BE2C (cell line): ENCODE results near the gene WNT7A. TPM values are rescaled to one million over a fixed set of nuclear protein-coding genes. Genes with fewer than 3 reads are reported as not detected.
A peak's percentile ranks its signal among the peaks of the same experiment; 100 is the strongest.
"Not testable (repeated sequence)": the region's sequence is repeated elsewhere in the genome, so short reads cannot be mapped to it uniquely, and the experiment has no call there.

ENCODE experiments used
- DNase-seq: peaks from one replicate; pipeline ENCODE4 v3.0.0-alpha.2; 2020
- H3K27me3 ChIP-seq: fragments of 250-450 bp; sonication (Bioruptor Pico); 2 replicates; pipeline ENCODE4 v1.5.1; 2020; ENCODE audit warnings: mild to moderate bottlenecking
- H3K36me3 ChIP-seq: fragments of 250-450 bp; sonication (Bioruptor Pico); 2 replicates; pipeline ENCODE4 v1.5.1; 2020; ENCODE audit warnings: mild to moderate bottlenecking
- H3K4me1 ChIP-seq: fragments of 250-450 bp; sonication (Bioruptor Pico); 2 replicates; pipeline ENCODE4 v1.5.1; 2020
- H3K4me3 ChIP-seq: 2 replicates; pipeline ENCODE4 v1.5.1; 2011; ENCODE audit warnings: low read depth, low read length
- H3K9me3 ChIP-seq: fragments of 250-450 bp; sonication (Bioruptor Pico); 2 replicates; pipeline ENCODE4 v1.5.1; 2020
- polyA plus RNA-seq: library from polyadenylated mRNA; unstranded; fragments of >200 nt; gene quantifications from one replicate; pipeline ENCODE4 v1.2.1, GENCODE V29; 2012; ENCODE audit warnings: low read depth, missing spikeins; ENCODE audit not compliant: insufficient read length, insufficient read depth
- TF ChIP-seq, protein P1 (sequence below): IDR thresholded peaks from 2 replicates; pipeline ENCODE4 v1.5.1; 2012; ENCODE audit warnings: mild to moderate bottlenecking, low read depth, low read length

WNT7A gene
- polyA plus RNA-seq = not detected

DNA sequence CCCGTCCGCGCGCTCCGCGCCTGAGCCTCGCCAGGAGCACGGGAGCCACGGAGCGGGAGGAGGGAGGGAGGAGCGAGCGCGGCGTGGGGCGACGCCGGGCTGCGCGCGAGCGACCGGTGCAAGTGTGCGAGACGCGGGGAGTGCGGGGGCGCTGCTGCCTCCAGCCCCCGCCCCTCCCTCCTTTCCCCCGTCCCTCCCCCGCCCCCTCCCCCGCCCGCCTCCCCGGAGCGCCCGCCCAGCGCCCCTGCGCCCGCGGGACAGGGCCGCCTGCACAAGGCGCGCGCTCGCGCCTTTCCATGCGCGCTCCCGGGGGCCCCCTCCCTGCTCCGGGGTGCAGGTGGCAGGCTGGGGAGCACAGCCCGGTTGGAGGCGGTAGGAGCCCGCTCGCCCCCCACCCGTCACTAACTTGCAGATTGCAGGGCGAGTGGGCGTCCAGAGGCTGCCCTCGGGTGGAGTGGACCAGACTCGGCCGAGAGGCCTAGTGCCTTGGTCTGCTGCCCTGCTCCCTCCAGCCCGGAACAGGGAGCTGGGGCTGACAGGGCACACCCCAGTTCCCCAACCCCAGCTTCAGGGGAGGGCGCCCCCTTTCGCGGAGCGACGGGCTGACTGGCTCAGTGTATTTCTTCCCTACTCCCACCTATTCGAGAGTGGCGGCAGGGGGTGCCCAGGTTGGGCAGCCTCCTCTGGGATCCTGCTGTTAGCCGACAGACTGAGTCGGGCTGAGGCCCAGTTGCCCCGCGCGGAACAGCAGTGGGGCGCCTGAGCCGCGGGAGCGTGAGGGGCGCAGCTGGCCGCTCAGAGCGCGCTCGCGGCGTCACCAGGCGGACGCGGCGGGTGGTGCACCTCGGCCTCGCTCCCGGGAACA is at the start of gene WNT7A:
WNT7A (minus strand) TSS at position 126 of the 865 bp plus-strand sequence. CDS start 255 bp downstream, outside the sequence.
- no peaks in the 10 kb centered on the region for H3K9me3 ChIP-seq
- no peaks in the 10 kb centered on the region for H3K36me3 ChIP-seq
- peak; percentile 32 for DNase-seq
- no peak within 1 kb of the TSS for H3K4me3 ChIP-seq
- H3K4me1 ChIP-seq = no peaks in the 10 kb centered on the region
- TF ChIP-seq, protein P1, sequence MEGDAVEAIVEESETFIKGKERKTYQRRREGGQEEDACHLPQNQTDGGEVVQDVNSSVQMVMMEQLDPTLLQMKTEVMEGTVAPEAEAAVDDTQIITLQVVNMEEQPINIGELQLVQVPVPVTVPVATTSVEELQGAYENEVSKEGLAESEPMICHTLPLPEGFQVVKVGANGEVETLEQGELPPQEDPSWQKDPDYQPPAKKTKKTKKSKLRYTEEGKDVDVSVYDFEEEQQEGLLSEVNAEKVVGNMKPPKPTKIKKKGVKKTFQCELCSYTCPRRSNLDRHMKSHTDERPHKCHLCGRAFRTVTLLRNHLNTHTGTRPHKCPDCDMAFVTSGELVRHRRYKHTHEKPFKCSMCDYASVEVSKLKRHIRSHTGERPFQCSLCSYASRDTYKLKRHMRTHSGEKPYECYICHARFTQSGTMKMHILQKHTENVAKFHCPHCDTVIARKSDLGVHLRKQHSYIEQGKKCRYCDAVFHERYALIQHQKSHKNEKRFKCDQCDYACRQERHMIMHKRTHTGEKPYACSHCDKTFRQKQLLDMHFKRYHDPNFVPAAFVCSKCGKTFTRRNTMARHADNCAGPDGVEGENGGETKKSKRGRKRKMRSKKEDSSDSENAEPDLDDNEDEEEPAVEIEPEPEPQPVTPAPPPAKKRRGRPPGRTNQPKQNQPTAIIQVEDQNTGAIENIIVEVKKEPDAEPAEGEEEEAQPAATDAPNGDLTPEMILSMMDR = peak; percentile 44
- peaks cover 53% of the 10 kb centered on the region for H3K27me3 ChIP-seq

GRCh38 chr3:13928741-13929140 is 48.9 kb upstream of the WNT7A start:
- H3K4me1 ChIP-seq, DNase-seq: not testable (repeated sequence)

DNA sequence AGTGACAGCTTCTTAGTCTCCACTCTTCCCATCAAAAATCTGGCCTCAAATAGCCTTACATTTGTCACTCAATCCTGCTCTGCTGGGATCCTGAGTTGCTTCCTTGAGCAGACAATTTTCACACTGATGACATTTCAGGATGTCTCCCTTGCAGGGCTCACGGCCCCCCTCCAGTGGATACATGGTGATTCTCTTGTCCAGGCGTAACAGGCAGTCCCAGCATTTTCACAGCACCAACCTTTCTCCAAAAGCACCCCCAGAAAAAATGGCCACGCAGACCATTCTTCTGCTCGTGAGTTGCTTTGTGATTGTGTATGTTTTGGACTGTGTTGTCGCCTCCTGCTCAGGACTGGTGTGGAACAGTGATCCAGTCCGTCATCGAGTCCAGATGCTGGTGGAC is 47.4 kb upstream of the WNT7A start:
- Histone ChIP-seq H3K36me3 (no peaks in the 10 kb centered on the region), H3K4me1 (no peaks in the 10 kb centered on the region), H3K9me3 (no peaks in the 10 kb centered on the region), H3K27me3 (no peaks in the 10 kb centered on the region), H3K4me3 (no peak overlapping the region)
- TF ChIP-seq, protein P1 = 0 out of 2 replicates have a peak, but pooled peaks have one; percentile 21
- no peak for DNase-seq

More at GRCh38 chr3:13928741-13929140, 48.9 kb upstream of the WNT7A start:
- H3K9me3 ChIP-seq, H3K4me3 ChIP-seq, H3K27me3 ChIP-seq, H3K36me3 ChIP-seq: not testable (repeated sequence)

GRCh38 chr3:13916375-13916774 is 36.5 kb upstream of the WNT7A start:
- Histone ChIP-seq H3K9me3 (no peaks in the 10 kb centered on the region), H3K27me3 (no peaks in the 10 kb centered on the region), H3K4me1 (no peaks in the 10 kb centered on the region), H3K36me3 (no peaks in the 10 kb centered on the region), H3K4me3 (no peak overlapping the region)
- TF ChIP-seq, protein P1 = no peak
- DNase-seq = no peak

DNA sequence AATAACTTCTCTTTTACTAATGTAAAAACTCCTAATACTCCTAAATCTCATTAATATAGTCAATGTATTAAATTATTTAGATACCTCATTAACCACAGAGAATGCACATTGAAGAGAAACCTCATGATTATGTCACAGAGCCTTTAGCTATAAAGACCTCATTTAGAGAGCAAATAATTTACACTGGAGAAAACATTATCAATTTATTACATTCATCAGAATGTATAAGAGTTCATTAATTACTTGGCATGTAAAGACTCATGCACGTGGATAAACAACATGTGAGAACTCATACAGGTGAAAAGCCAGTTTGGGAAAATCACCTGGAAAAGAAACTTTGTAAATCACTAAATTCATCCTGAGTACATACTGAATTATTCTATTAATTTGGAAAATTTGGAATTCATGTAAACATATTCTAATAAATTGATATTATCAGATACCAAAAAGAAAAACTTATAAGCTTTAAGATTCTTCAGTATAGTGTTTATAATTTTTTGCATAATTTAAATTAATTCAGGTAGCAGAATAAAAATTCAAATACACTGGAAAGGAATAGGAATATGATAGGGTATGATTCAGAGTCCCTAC is 22.9 kb upstream of the WNT7A start:
- no peaks in the 10 kb centered on the region for H3K4me1 ChIP-seq
- H3K4me3 ChIP-seq = no peak overlapping the region
- no peak for DNase-seq
- no peaks in the 10 kb centered on the region for H3K27me3 ChIP-seq
- H3K9me3 ChIP-seq = no peaks in the 10 kb centered on the region
- no peaks in the 10 kb centered on the region for H3K36me3 ChIP-seq
- TF ChIP-seq, protein P1 = no peak

- DNase-seq = no peak
- Histone ChIP-seq H3K4me3 (no peak overlapping the region), H3K4me1 (no peaks in the 10 kb centered on the region), H3K36me3 (no peaks in the 10 kb centered on the region), H3K9me3 (no peaks in the 10 kb centered on the region), H3K27me3 (no peaks in the 10 kb centered on the region)
- TF ChIP-seq, protein P1 = no peak
Measured at GRCh38 chr3:13901935-13902584, 22.2 kb upstream of the WNT7A start.
